Glutamatergic neuron (in vitro differentiated cells): Measurements from ENCODE around the gene ZYG11B. TPM values are rescaled to one million over a fixed set of nuclear protein-coding genes. Genes with fewer than 3 reads are reported as not detected.

Experiments
- DNase-seq: peaks from one replicate; pipeline ENCODE4 v3.0.0; 2022
- H3K27ac Mint-ChIP-seq: one replicate; pipeline ENCODE4 v1.8.0; 2020; ENCODE audit warnings: mild to moderate bottlenecking, mixed read lengths, inconsistent platforms; ENCODE audit not compliant: unreplicated experiment
- H3K27me3 Mint-ChIP-seq: one replicate; pipeline ENCODE4 v1.8.0; 2020; ENCODE audit warnings: mild to moderate bottlenecking, moderate library complexity, mixed read lengths, inconsistent platforms; ENCODE audit not compliant: unreplicated experiment
- H3K36me3 Mint-ChIP-seq: one replicate; pipeline ENCODE4 v1.8.0; 2020; ENCODE audit warnings: mild to moderate bottlenecking, mixed read lengths, inconsistent platforms; ENCODE audit not compliant: unreplicated experiment
- H3K4me1 Mint-ChIP-seq: one replicate; pipeline ENCODE4 v1.8.0; 2020; ENCODE audit warnings: mild to moderate bottlenecking, low read depth, mixed read lengths, inconsistent platforms; ENCODE audit not compliant: unreplicated experiment
- H3K4me3 Mint-ChIP-seq: one replicate; pipeline ENCODE4 v1.8.0; 2020; ENCODE audit warnings: mild to moderate bottlenecking, mixed read lengths, inconsistent platforms; ENCODE audit not compliant: unreplicated experiment
- H3K9me3 Mint-ChIP-seq: one replicate; pipeline ENCODE4 v1.8.0; 2020; ENCODE audit warnings: mild to moderate bottlenecking, moderate library complexity, mixed read lengths, inconsistent platforms; ENCODE audit not compliant: unreplicated experiment
- CTCF ChIP-seq: fragments of 200-600 bp; sonication (generic); IDR thresholded peaks from one replicate; pipeline ENCODE4 v1.5.0; 2021; ENCODE audit not compliant: partially characterized antibody, unreplicated experiment
- long read RNA-seq: library from polyadenylated mRNA; unstranded; transcript quantifications from one replicate; pipeline ENCODE4 v2.0.0, GENCODE V29; 2020; ENCODE audit not compliant: unreplicated experiment
- total RNA-seq: library from RNA; stranded (reverse); fragmentation: NEBNext Ultra II Directional; extraction: Animal tissue kit (Norgen Biotek cat#: 25700); gene quantifications from one replicate; pipeline ENCODE4 v1.2.1, GENCODE V29; 2021; ENCODE audit not compliant: unreplicated experiment

Gene ZYG11B
- 47.2 TPM for total RNA-seq
- long read RNA-seq, full-length matches to known transcripts, result 1 of 4 reads
- long read RNA-seq, partial matches to known transcripts, result 3 of 4 reads
- long read RNA-seq, other reads (novel, unspliced or antisense), result 0 of 4 reads

- H3K4me3 Mint-ChIP-seq, result peak within 1 kb of the TSS; percentile 96
- H3K4me1 Mint-ChIP-seq, result peaks cover 7% of the 10 kb centered on the region
- H3K27ac Mint-ChIP-seq, result peak within 1 kb of the TSS; percentile 98
Observed at GRCh38 chr1:52726265-52727113, at the start of gene ZYG11B. TSS of gene ZYG11B (plus strand) at chr1:52726453. CDS start at chr1:52726654, 201 bp downstream.

GRCh38 chr1:52677076-52677806 is 49.0 kb upstream of the ZYG11B start:
- Mint-ChIP-seq H3K4me1 (no peaks in the 10 kb centered on the region), H3K27me3 (peaks cover 4% of the 10 kb centered on the region), H3K27ac (no peak overlapping the region), H3K9me3 (no peaks in the 10 kb centered on the region), H3K36me3 (no peaks in the 10 kb centered on the region), H3K4me3 (no peak overlapping the region)
- TF ChIP-seq CTCF, result no peak
- no peak for DNase-seq

More at GRCh38 chr1:52726265-52727113, at the start of gene ZYG11B:
- Mint-ChIP-seq H3K27me3 (no peaks in the 10 kb centered on the region), H3K36me3 (no peaks in the 10 kb centered on the region), H3K9me3 (peaks cover 3% of the 10 kb centered on the region)
- DNase-seq, result peak; percentile 94
- no peak for TF ChIP-seq CTCF

- no peak overlapping the region for H3K4me3 Mint-ChIP-seq
- TF ChIP-seq CTCF, result no peak
- no peaks in the 10 kb centered on the region for H3K4me1 Mint-ChIP-seq
- H3K36me3 Mint-ChIP-seq, result no peaks in the 10 kb centered on the region
- peaks cover 4% of the 10 kb centered on the region for H3K27me3 Mint-ChIP-seq
- H3K9me3 Mint-ChIP-seq, result no peaks in the 10 kb centered on the region
- H3K27ac Mint-ChIP-seq, result no peak overlapping the region
- no peak for DNase-seq
Observed at GRCh38 chr1:52679048-52679447, 47.2 kb upstream of the ZYG11B start.

DNA sequence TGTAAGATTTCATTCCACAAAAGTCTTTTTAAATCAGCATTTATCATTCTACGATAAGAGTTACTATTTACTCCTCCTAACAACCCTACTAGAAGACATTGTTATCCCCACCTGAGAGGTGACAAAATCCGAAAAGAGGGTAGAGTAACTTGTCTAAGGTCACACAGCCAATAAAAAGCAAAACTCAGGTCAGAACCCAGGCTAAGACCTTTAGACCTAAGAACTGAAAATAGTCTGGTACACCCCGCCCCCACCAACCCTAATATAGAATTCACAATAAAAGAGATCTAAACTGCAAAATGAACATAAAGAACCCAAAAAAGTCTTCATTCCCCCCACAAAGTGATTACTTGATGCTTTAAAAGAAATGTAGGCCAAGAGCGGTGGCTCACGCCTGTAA is 46.8 kb upstream of the ZYG11B start:
- no peak for DNase-seq
- Mint-ChIP-seq H3K27me3 (peaks cover 4% of the 10 kb centered on the region), H3K4me3 (no peak overlapping the region), H3K4me1 (no peaks in the 10 kb centered on the region), H3K27ac (no peak overlapping the region), H3K9me3 (no peaks in the 10 kb centered on the region), H3K36me3 (no peaks in the 10 kb centered on the region)
- no peak for TF ChIP-seq CTCF

DNA sequence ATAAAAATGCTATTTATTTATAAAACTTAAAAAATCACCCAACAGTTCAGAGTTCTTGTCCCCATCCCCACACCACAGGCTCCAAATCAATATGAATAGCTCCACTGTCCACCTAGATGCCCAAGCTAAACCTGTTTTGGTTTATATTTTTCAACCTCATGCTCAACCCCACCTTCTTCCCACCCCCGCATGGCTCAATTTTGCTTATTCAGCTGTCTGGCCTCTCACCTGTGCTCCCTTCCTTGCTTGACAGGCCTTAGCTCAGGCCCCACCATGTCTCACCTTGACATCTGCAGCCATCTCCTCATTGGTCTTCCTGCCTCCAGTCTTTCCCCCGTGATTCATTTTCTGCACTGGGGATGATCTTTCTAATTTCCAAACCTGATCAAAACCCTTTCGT is 45.9 kb upstream of the ZYG11B start:
- TF ChIP-seq CTCF, result no peak
- no peak overlapping the region for H3K4me3 Mint-ChIP-seq
- peaks cover 4% of the 10 kb centered on the region for H3K27me3 Mint-ChIP-seq
- H3K36me3 Mint-ChIP-seq, result no peaks in the 10 kb centered on the region
- no peak for DNase-seq
- H3K4me1 Mint-ChIP-seq, result no peaks in the 10 kb centered on the region
- H3K9me3 Mint-ChIP-seq, result no peaks in the 10 kb centered on the region
- H3K27ac Mint-ChIP-seq, result no peak overlapping the region
